ENCODE results near the gene MDM2.

The MDM2 gene

GRCh38 chr12:68793436-68793835 is 14.5 kb upstream of the MDM2 start:
- H3K27me3 ChIP-seq (ENCODE audit: insufficient read depth, low read depth): no peaks in the 10 kb centered on the region
- TF ChIP-seq CTCF (conservative IDR thresholded peaks at IDR 0.05; ENCODE audit: low read depth, low read length): no peak
- no peak overlapping the region for H3K27ac ChIP-seq
- H3K4me3 ChIP-seq (IDR thresholded peaks at IDR 0.05; ENCODE audit: insufficient read depth, low read depth, low read length): no peak overlapping the region
- no peaks in the 10 kb centered on the region for H4K20me1 ChIP-seq (ENCODE audit: insufficient read depth)
- H3K9ac ChIP-seq: no peak overlapping the region
- no peak overlapping the region for H3K4me2 ChIP-seq
- H2AFZ ChIP-seq (ENCODE audit: low read depth): peak overlapping the region; percentile 30
- no peaks in the 10 kb centered on the region for H3K79me2 ChIP-seq (ENCODE audit: insufficient read depth, low read depth)
- no peaks in the 10 kb centered on the region for H3K36me3 ChIP-seq (ENCODE audit: insufficient read depth)
- H3K4me1 ChIP-seq (ENCODE audit: low read depth, poor library complexity, severe bottlenecking): no peaks in the 10 kb centered on the region

GRCh38 chr12:68793975-68794652 is 13.9 kb upstream of the MDM2 start:
- Histone ChIP-seq H3K9ac (no peak overlapping the region), H3K4me1 (ENCODE audit: low read depth, poor library complexity, severe bottlenecking) (no peaks in the 10 kb centered on the region), H3K79me2 (ENCODE audit: insufficient read depth, low read depth) (no peaks in the 10 kb centered on the region), H4K20me1 (ENCODE audit: insufficient read depth) (no peaks in the 10 kb centered on the region), H2AFZ (ENCODE audit: low read depth) (no peak overlapping the region), H3K4me3 (IDR thresholded peaks at IDR 0.05; ENCODE audit: insufficient read depth, low read depth, low read length) (no peak overlapping the region), H3K36me3 (ENCODE audit: insufficient read depth) (no peaks in the 10 kb centered on the region), H3K27ac (no peak overlapping the region), H3K4me2 (no peak overlapping the region), H3K27me3 (ENCODE audit: insufficient read depth, low read depth) (no peaks in the 10 kb centered on the region)
- TF ChIP-seq CTCF (conservative IDR thresholded peaks at IDR 0.05; ENCODE audit: low read depth, low read length): no peak

- Histone ChIP-seq H3K79me2 (ENCODE audit: insufficient read depth, low read depth) (no peaks in the 10 kb centered on the region), H3K4me1 (ENCODE audit: low read depth, poor library complexity, severe bottlenecking) (no peaks in the 10 kb centered on the region), H3K36me3 (ENCODE audit: insufficient read depth) (no peaks in the 10 kb centered on the region), H2AFZ (ENCODE audit: low read depth) (no peak overlapping the region), H3K27ac (no peak overlapping the region), H3K4me2 (no peak overlapping the region), H3K4me3 (IDR thresholded peaks at IDR 0.05; ENCODE audit: insufficient read depth, low read depth, low read length) (no peak overlapping the region), H3K9ac (no peak overlapping the region), H4K20me1 (ENCODE audit: insufficient read depth) (no peaks in the 10 kb centered on the region), H3K27me3 (ENCODE audit: insufficient read depth, low read depth) (no peaks in the 10 kb centered on the region)
- no peak for TF ChIP-seq CTCF (conservative IDR thresholded peaks at IDR 0.05; ENCODE audit: low read depth, low read length)
Measured at GRCh38 chr12:68794653-68795251, 13.2 kb upstream of the MDM2 start.

- H3K27me3 ChIP-seq (ENCODE audit: insufficient read depth, low read depth): no peaks in the 10 kb centered on the region
- H3K9ac ChIP-seq: no peak overlapping the region
- H3K79me2 ChIP-seq (ENCODE audit: insufficient read depth, low read depth): no peaks in the 10 kb centered on the region
- H3K4me2 ChIP-seq: no peak overlapping the region
- no peaks in the 10 kb centered on the region for H3K4me1 ChIP-seq (ENCODE audit: low read depth, poor library complexity, severe bottlenecking)
- no peak overlapping the region for H2AFZ ChIP-seq (ENCODE audit: low read depth)
- no peaks in the 10 kb centered on the region for H3K36me3 ChIP-seq (ENCODE audit: insufficient read depth)
- no peak overlapping the region for H3K4me3 ChIP-seq (IDR thresholded peaks at IDR 0.05; ENCODE audit: insufficient read depth, low read depth, low read length)
- H3K27ac ChIP-seq: no peak overlapping the region
- no peaks in the 10 kb centered on the region for H4K20me1 ChIP-seq (ENCODE audit: insufficient read depth)
- no peak for TF ChIP-seq CTCF (conservative IDR thresholded peaks at IDR 0.05; ENCODE audit: low read depth, low read length)
Measured at GRCh38 chr12:68796399-68796798, 11.6 kb upstream of the MDM2 start.
